Measurements from ENCODE around the gene KDM1A. TPM values are rescaled to one million over a fixed set of nuclear protein-coding genes. Genes with fewer than 3 reads are reported as not detected.

KDM1A gene
- total and polyA plus RNA-seq, 2 of the 13 experiments (the other 11 are each of a cell fraction or from before 2014, with no cell fraction given) = 81.3 to 173 TPM

DNA sequence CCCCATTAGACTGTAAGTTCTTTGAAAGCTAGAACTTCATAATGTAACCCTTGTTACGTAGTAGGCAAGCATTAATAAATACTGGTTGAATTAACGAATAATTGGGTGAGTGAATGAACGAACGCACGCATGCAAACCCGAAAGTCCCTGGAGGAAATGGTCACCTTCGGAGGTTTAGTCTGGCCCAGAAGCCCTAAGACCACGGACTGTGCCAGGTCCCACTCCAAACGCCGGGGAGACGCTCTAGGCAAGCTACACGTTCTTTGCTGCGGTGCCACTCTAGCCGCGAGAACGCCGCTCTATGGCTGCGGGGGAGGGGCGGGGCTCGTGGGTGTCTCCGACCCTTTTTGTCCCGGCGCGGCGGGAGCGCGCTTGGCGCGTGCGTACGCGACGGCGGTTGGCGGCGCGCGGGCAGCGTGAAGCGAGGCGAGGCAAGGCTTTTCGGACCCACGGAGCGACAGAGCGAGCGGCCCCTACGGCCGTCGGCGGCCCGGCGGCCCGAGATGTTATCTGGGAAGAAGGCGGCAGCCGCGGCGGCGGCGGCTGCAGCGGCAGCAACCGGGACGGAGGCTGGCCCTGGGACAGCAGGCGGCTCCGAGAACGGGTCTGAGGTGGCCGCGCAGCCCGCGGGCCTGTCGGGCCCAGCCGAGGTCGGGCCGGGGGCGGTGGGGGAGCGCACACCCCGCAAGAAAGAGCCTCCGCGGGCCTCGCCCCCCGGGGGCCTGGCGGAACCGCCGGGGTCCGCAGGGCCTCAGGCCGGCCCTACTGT is at the start of gene KDM1A (continued):
- TF ChIP-seq, protein P1, sequence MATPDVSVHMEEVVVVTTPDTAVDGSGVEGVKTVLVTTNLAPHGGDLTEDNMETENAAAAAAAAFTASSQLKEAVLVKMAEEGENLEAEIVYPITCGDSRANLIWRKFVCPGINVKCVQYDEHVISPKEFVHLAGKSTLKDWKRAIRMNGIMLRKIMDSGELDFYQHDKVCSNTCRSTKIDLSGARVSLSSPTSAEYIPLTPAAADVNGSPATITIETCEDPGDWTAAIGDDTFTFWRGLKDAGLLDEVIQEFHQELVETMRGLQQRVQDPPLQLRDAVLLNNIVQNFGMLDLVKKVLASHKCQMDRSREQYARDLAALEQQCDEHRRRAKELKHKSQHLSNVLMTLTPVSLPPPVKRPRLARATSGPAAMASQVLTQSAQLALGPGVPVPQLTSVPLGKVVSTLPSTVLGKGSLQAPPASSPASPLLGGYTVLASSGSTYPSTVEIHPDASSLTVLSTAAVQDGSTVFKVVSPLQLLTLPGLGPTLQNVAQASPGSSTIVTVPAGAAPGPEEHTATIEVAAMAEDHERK (CRISPR knock-in tag; IDR thresholded peaks at IDR 0.05; ENCODE audit: low read depth) = peak; percentile 78
- peak; percentile 94 for TF ChIP-seq DR1 (CRISPR knock-in tag; IDR thresholded peaks at IDR 0.05)
- TF ChIP-seq, protein P2, sequence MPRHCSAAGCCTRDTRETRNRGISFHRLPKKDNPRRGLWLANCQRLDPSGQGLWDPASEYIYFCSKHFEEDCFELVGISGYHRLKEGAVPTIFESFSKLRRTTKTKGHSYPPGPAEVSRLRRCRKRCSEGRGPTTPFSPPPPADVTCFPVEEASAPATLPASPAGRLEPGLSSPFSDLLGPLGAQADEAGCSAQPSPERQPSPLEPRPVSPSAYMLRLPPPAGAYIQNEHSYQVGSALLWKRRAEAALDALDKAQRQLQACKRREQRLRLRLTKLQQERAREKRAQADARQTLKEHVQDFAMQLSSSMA (CRISPR knock-in tag; IDR thresholded peaks at IDR 0.05) = no peak
- TF ChIP-seq DNMT3B (CRISPR knock-in tag; conservative IDR thresholded peaks at IDR 0.05) = 0 out of 2 replicates have a peak, but pooled peaks have one; percentile 24
- peak; percentile 96 for TF ChIP-seq ASH2L (IDR thresholded peaks at IDR 0.05; ENCODE audit: insufficient read length, low read depth, low read length)
- TF ChIP-seq ZNF780A (CRISPR knock-in tag; IDR thresholded peaks at IDR 0.05) = no peak
- TF ChIP-seq, protein P3, sequence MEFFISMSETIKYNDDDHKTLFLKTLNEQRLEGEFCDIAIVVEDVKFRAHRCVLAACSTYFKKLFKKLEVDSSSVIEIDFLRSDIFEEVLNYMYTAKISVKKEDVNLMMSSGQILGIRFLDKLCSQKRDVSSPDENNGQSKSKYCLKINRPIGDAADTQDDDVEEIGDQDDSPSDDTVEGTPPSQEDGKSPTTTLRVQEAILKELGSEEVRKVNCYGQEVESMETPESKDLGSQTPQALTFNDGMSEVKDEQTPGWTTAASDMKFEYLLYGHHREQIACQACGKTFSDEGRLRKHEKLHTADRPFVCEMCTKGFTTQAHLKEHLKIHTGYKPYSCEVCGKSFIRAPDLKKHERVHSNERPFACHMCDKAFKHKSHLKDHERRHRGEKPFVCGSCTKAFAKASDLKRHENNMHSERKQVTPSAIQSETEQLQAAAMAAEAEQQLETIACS (CRISPR knock-in tag; IDR thresholded peaks at IDR 0.05) = peak; percentile 99
- TF ChIP-seq SMAD9 (CRISPR knock-in tag; IDR thresholded peaks at IDR 0.05) = 0 out of 2 replicates have a peak, but pooled peaks have one; percentile 35
- TF ChIP-seq CHD2 (IDR thresholded peaks at IDR 0.05; ENCODE audit: low read depth, low read length) = 0 out of 2 replicates have a peak, but pooled peaks have one; percentile 47
- TF ChIP-seq, protein P4, sequence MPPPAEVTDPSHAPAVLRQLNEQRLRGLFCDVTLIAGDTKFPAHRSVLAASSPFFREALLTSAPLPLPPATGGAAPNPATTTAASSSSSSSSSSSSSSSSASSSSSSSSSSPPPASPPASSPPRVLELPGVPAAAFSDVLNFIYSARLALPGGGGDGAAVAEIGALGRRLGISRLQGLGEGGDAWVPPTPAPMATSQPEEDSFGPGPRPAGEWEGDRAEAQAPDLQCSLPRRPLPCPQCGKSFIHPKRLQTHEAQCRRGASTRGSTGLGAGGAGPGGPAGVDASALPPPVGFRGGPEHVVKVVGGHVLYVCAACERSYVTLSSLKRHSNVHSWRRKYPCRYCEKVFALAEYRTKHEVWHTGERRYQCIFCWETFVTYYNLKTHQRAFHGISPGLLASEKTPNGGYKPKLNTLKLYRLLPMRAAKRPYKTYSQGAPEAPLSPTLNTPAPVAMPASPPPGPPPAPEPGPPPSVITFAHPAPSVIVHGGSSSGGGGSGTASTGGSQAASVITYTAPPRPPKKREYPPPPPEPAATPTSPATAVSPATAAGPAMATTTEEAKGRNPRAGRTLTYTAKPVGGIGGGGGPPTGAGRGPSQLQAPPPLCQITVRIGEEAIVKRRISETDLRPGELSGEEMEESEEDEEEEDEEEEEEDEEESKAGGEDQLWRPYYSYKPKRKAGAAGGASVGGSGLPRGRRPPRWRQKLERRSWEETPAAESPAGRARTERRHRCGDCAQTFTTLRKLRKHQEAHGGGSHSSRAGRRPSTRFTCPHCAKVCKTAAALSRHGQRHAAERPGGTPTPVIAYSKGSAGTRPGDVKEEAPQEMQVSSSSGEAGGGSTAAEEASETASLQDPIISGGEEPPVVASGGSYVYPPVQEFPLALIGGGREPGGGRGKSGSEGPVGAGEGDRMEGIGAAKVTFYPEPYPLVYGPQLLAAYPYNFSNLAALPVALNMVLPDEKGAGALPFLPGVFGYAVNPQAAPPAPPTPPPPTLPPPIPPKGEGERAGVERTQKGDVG (CRISPR knock-in tag; IDR thresholded peaks at IDR 0.05; ENCODE audit: borderline replicate concordance) = peak; percentile 79; the same call in 1 of the 2 replicates
- no peak for TF ChIP-seq ZNF326 (CRISPR knock-in tag; IDR thresholded peaks at IDR 0.05; ENCODE audit: borderline replicate concordance)
- TF ChIP-seq ZBTB1 (CRISPR knock-in tag; IDR thresholded peaks at IDR 0.05; ENCODE audit: borderline replicate concordance) = no peak
- peak; percentile 94 for TF ChIP-seq MIER3 (CRISPR knock-in tag; IDR thresholded peaks at IDR 0.05; ENCODE audit: borderline replicate concordance)
- TF ChIP-seq ZNF564 (CRISPR knock-in tag; IDR thresholded peaks at IDR 0.05) = peak; percentile 58; the same call in 1 of the 2 replicates
- peak; percentile 90 to 93 for TF ChIP-seq POLR2A (IDR thresholded peaks at IDR 0.05; ENCODE audit: insufficient read depth in 1 of 2, low read depth in 2 of 2, low read length in 2 of 2)
- TF ChIP-seq ZNF292 (CRISPR knock-in tag; IDR thresholded peaks at IDR 0.05; ENCODE audit: borderline replicate concordance, low read depth) = 0 out of 2 replicates have a peak, but pooled peaks have one; percentile 17
- TF ChIP-seq, protein P5, sequence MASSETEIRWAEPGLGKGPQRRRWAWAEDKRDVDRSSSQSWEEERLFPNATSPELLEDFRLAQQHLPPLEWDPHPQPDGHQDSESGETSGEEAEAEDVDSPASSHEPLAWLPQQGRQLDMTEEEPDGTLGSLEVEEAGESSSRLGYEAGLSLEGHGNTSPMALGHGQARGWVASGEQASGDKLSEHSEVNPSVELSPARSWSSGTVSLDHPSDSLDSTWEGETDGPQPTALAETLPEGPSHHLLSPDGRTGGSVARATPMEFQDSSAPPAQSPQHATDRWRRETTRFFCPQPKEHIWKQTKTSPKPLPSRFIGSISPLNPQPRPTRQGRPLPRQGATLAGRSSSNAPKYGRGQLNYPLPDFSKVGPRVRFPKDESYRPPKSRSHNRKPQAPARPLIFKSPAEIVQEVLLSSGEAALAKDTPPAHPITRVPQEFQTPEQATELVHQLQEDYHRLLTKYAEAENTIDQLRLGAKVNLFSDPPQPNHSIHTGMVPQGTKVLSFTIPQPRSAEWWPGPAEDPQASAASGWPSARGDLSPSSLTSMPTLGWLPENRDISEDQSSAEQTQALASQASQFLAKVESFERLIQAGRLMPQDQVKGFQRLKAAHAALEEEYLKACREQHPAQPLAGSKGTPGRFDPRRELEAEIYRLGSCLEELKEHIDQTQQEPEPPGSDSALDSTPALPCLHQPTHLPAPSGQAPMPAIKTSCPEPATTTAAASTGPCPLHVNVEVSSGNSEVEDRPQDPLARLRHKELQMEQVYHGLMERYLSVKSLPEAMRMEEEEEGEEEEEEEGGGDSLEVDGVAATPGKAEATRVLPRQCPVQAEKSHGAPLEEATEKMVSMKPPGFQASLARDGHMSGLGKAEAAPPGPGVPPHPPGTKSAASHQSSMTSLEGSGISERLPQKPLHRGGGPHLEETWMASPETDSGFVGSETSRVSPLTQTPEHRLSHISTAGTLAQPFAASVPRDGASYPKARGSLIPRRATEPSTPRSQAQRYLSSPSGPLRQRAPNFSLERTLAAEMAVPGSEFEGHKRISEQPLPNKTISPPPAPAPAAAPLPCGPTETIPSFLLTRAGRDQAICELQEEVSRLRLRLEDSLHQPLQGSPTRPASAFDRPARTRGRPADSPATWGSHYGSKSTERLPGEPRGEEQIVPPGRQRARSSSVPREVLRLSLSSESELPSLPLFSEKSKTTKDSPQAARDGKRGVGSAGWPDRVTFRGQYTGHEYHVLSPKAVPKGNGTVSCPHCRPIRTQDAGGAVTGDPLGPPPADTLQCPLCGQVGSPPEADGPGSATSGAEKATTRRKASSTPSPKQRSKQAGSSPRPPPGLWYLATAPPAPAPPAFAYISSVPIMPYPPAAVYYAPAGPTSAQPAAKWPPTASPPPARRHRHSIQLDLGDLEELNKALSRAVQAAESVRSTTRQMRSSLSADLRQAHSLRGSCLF (CRISPR knock-in tag; IDR thresholded peaks at IDR 0.05; ENCODE audit: borderline replicate concordance) = no peak

Data from HepG2 (cell line).